Esophagus (tissue), 2 donors: ENCODE data around the gene LRPAP1. TPM values are rescaled to one million over a fixed set of nuclear protein-coding genes. Genes with fewer than 3 reads are reported as not detected.
"Not testable (repeated sequence)": the region's sequence is repeated elsewhere in the genome, so short reads cannot be mapped to it uniquely, and the experiment has no call there.

Experiments
- H3K27ac ChIP-seq, 2 donors: one replicate each; pipeline ENCODE4 v1.5.1; 2013; ENCODE audit warnings: low read depth in 2 of 2, mild to moderate bottlenecking in 2 of 2, inconsistent platforms in 1 of 2, low read length in 1 of 2, moderate library complexity in 1 of 2
- H3K27me3 ChIP-seq, 2 donors: one replicate each; pipeline ENCODE4 v1.6.1; 2013; ENCODE audit warnings: low read length in 2 of 2, control low read depth in 1 of 2, mild to moderate bottlenecking in 1 of 2; ENCODE audit not compliant: insufficient read depth in 2 of 2, control insufficient read depth in 1 of 2
- H3K36me3 ChIP-seq, 2 donors: one replicate each; pipeline ENCODE4 v1.6.1; 2013; ENCODE audit warnings: low read length in 1 of 2; ENCODE audit not compliant: control insufficient read depth in 2 of 2, insufficient read depth in 2 of 2
- H3K4me1 ChIP-seq, 2 donors: one replicate each; pipeline ENCODE4 v1.6.1; 2013; ENCODE audit warnings: low read length in 1 of 2; ENCODE audit not compliant: control insufficient read depth in 2 of 2, insufficient read depth in 2 of 2
- H3K4me3 ChIP-seq, 2 donors: one replicate each; pipeline ENCODE4 v1.5.1; 2013; ENCODE audit warnings: low read length in 2 of 2, mild to moderate bottlenecking in 2 of 2, low read depth in 1 of 2, moderate library complexity in 1 of 2
- H3K9me3 ChIP-seq, 2 donors: one replicate each; pipeline ENCODE4 v1.6.1; 2013; ENCODE audit warnings: mild to moderate bottlenecking in 2 of 2, low read depth in 1 of 2, low read length in 1 of 2, moderate library complexity in 1 of 2; ENCODE audit not compliant: control insufficient read depth in 2 of 2, insufficient read depth in 1 of 2
- WGBS, 2 donors: extraction: QIAGEN DNeasy Blood & Tissue Kit; methylation state at CpG; one replicate each; pipeline ENCODE4 v1.1.7; 2013; 5-methylcytosine and 5-hydroxymethylcytosine counted together
- polyA plus RNA-seq, 2 donors: library from polyadenylated mRNA; stranded (reverse); fragments of 200-250 nt; gene quantifications; one replicate each; pipeline ENCODE4 v1.2.3, GENCODE V29; 2013
- donor health status: healthy with polysubstance abuse.
- donor health status: Bipolar disorder and iron deficiency.

Gene LRPAP1
- polyA plus RNA-seq, 2 donors: 18.0 to 87.0 TPM

DNA sequence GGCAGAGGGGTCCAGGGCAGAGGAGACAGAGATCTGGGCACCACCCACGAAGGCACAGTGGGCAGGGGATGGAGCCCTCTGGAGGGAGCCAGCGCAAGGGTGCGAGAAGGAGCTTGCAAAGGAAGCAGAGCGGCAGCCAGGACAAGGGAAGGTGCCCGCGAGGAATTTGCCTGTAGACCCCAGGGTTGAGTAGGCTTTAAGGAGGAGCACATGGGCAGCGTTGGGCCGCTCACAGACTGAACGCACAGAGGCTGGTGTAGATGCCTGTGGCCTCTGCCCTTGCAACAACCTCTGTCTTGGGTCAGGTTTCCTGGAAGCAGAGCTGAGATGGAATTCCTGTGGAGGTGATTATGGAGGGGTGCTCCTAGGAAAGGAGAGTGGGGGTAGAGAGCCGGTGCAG lies 3.6 kb upstream of the LRPAP1 start:
- H3K4me3 ChIP-seq, H3K9me3 ChIP-seq, H3K27ac ChIP-seq, H3K4me1 ChIP-seq, H3K36me3 ChIP-seq, H3K27me3 ChIP-seq: not testable (repeated sequence)
- 87 to 90% methylated on average over 9 to 10 of the region's 10 CpGs for WGBS, 2 donors

DNA sequence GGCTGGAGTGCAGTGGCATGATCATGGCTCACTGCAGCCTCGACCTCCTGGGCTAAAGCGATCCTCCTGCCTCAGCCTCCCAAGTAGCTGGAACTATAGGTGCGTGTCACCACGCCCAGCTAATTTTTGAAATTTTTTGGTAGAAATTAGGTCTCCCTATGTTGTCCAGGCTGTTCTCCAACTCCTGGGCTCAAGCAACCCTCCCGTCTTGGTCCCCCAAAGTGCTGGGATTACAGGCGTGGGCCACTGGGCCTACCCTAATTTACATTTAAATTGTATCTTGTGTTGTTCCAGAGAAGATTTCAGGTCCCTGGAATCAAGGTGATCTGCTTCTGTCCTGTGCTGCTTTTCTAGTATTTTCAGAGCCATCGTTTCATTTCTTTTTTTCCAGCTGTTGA lies 1.2 kb upstream of the LRPAP1 start:
- no peaks in the 10 kb centered on the region for H3K9me3 ChIP-seq
- no peak overlapping the region for H3K27ac ChIP-seq
- H3K27me3 ChIP-seq: no peaks in the 10 kb centered on the region
- H3K4me1 ChIP-seq: peaks cover 8 to 10% of the 10 kb centered on the region in 2 donors
- WGBS, 2 donors: 96 to 98% methylated on average over 7 of the region's 7 CpGs
- peaks cover 0 to 7% of the 10 kb centered on the region in 2 donors for H3K36me3 ChIP-seq
- no peak overlapping the region for H3K4me3 ChIP-seq

DNA sequence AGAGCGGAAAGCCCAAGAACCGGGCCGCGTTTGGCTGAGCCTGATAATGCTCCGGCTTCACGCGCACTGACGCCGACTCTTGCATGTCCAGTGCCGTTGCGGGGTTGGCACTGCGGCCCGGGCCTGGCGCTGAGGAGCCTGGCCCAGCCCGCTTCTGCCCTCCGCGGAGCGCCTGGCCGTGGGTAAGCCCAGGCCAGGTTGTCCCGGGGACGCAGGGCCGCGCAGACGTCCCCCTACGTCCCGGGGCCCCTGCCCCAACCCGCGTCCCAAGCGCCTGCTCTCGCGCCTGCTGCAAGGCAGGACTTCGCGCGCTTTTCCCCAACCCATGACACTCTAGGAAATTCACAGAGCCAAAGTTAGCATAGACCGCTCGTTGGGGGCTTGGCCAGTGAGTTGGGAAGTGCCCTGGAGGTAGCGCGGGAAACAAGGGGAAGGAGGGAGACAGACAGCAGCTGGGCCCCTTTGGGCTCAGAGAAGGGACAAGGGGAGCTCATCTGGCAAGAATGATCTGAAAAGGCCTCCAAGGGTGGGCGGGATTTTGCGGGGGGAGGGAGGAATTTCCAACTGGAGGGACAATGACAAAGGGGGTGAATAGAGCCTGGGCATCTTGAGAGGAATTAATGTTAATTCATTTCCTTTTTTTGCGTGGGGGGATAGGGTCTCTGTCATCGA lies 665 bp upstream of the LRPAP1 start:
- no peaks in the 10 kb centered on the region for H3K9me3 ChIP-seq
- H3K36me3 ChIP-seq: peaks cover 0 to 11% of the 10 kb centered on the region in 2 donors
- no peaks in the 10 kb centered on the region for H3K27me3 ChIP-seq
- no peak overlapping the region for H3K27ac ChIP-seq
- 17 to 19% methylated on average over 38 to 42 of the region's 42 CpGs for WGBS, 2 donors
- H3K4me1 ChIP-seq: peaks cover 8 to 10% of the 10 kb centered on the region in 2 donors
- peak overlapping the region; percentile 51 to 60 for H3K4me3 ChIP-seq

DNA sequence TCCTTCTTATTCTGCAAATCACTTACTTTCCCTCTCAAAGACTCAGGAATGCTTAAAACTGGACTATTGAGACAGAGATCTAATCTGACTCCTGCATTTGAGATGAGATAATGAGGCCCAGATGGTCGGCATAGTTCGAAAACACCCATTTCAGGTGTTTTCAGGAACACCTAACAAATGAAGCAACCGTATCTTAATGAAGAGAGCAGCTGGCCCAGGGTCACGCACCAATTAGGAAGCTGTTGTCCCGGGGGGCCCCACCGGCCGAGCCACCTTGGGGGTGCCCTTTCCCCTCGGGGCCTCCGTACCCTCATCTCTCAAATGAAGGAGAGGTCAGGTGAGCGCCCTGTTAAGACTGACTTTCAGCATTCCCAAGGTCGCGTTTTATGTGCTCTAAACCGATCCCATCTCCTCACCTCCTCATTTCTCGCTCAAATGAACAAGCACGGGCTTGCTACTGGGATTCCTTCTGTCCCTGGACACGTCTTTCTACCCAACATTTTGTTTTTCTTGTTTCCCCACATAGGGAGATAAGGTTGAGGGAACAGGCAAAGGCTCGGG lies 824 bp downstream of the LRPAP1 start:
- Histone ChIP-seq H3K27me3 (no peaks in the 10 kb centered on the region), H3K4me1 (peaks cover 10% of the 10 kb centered on the region in 2 donors), H3K4me3 (peak overlapping the region; percentile 60 to 93), H3K27ac (no peak overlapping the region), H3K36me3 (peaks cover 0 to 20% of the 10 kb centered on the region in 2 donors), H3K9me3 (no peaks in the 10 kb centered on the region)
- 14% methylated on average over 17 of the region's 17 CpGs for WGBS, 2 donors

DNA sequence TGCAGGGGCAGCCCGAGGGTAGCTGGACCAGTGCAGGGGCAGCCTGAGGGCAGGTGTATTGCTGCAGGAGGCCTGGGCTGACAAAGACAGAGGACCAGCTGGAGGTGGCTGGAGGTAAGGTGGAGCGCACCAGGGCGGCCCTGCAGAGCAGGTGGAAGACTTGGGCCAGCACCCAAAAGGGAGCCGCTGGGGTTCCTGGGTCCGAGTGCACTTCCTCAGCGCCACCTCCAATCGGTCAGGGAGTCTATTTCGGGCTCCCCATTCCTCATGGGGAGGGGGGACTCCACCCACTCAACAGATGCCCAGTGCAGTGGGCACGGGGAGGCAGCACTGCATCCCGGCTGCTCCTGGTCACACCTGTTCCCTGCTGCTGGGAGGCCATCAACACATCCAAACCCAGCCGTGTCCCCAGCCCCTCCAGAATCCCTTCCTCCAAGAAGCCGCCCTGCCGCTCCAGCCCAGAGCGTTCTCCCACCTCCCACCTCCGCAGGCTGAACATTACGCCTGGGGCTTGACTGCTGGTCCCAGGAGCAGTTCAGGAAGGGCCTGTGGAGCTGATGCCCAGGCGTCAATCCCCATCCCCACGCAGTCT lies 1.5 kb downstream of the LRPAP1 start:
- Histone ChIP-seq H3K4me1 (peaks cover 10 to 11% of the 10 kb centered on the region in 2 donors), H3K27ac (no peak overlapping the region), H3K4me3 (peak overlapping the region in 1 of 2 donors; percentile 60), H3K27me3 (no peaks in the 10 kb centered on the region), H3K36me3 (peaks cover 0 to 25% of the 10 kb centered on the region in 2 donors), H3K9me3 (no peaks in the 10 kb centered on the region)
- WGBS, 2 donors: 72 to 75% methylated on average over 18 of the region's 18 CpGs

DNA sequence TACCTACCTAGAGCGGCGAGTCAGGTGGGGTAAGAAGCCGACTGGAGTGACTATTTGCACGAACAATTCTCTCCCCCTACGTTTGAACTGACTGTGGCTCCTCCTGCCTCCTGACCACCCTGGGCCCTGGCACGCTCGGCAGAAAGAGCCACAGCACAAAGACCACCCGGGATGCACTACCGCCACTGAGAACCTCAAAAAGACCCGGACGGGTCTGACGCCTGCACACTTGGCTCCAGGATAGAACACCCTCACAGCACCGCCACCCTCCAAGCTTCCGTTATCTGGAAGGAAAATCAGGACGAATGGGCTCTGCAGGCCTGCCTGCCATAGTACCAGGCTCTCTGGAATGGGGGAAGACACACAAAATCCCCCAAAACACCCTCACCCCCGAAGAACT lies 2.2 kb downstream of the LRPAP1 start:
- H3K4me3 ChIP-seq: no peak overlapping the region

DNA sequence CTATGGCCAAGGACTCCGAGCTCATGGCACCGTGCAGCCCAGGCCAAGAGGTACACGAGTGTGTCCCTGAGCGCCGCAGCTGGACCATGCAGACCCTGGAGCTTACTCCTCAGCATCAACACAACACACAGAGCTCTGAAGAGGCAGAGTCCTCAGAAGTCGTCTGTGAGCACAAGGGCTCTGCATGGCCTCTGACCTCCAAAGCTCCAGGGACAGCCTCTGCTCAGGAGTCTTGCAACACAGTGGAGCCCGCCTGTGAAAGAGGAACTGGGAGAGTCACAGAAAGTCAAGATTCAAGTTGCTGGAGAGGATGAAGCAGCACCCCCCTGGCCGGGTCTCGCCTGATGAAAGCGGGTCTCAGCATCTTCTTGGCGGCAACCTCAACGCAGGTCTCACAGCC lies 2.9 kb downstream of the LRPAP1 start:
- H3K36me3 ChIP-seq: peaks cover 5 to 33% of the 10 kb centered on the region in 2 donors
- no peaks in the 10 kb centered on the region for H3K9me3 ChIP-seq
- no peak overlapping the region for H3K4me3 ChIP-seq
- H3K4me1 ChIP-seq: peaks cover 10 to 11% of the 10 kb centered on the region in 2 donors
- H3K27ac ChIP-seq: no peak overlapping the region
- no peaks in the 10 kb centered on the region for H3K27me3 ChIP-seq
- WGBS, 2 donors: 83 to 90% methylated on average over 12 of the region's 12 CpGs

More for the DNA sequence above, 2.2 kb downstream of the LRPAP1 start:
- Histone ChIP-seq H3K9me3 (no peaks in the 10 kb centered on the region), H3K27me3 (no peaks in the 10 kb centered on the region), H3K36me3 (peaks cover 0 to 26% of the 10 kb centered on the region in 2 donors), H3K4me1 (peaks cover 10 to 11% of the 10 kb centered on the region in 2 donors), H3K27ac (no peak overlapping the region)
- 90% methylated on average over 16 of the region's 16 CpGs for WGBS, 2 donors

DNA sequence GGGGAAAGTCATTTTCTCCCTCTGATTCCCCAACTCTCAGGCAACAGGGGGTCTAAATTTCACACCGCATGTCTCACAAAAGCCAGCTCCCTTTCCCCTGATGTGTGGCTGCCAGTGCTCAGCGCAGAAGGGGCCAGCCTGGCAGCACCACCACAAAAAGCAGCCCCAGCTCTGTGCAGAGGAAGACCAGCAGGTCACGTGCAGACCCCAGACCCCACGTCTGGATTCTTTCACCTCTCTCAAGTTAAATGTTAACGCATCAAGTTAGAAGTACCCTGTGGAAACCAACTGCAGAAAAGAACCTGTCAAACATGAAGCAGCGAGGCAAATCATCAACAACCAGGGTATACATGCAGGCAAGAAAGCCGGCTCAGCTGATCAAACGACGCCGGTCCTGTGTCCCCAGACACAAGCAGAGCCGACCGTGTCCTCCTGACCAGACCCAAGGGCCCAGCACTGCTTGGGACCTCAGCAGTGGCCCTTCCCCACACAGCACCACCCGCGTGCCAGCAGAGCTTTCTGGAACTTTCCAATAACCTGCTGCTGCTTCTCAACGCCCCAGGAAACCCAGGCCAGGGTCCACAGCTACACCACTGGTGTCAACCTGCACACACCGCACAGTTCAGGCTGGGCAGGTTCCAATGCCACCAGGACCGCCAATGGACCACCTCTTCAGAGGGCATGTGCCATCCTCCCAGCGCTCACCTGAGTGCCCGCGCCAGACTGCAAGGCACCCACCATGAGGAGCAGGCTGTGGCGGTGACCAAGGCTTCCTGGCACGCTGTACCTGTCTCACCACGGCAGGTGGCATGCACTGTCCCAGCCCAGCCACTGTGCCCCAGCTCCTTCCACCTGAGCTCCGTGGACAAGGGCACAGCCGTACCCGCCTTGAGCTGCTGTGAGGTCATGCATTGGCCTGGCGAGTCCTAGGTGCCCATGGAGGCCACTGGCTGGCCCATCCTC lies 4.0 kb downstream of the LRPAP1 start:
- Histone ChIP-seq H3K9me3 (no peaks in the 10 kb centered on the region), H3K36me3 (peaks cover 8 to 43% of the 10 kb centered on the region in 2 donors)

More for the DNA sequence above, 4.0 kb downstream of the LRPAP1 start:
- peaks cover 10 to 11% of the 10 kb centered on the region in 2 donors for H3K4me1 ChIP-seq
- no peak overlapping the region for H3K4me3 ChIP-seq
- no peak overlapping the region for H3K27ac ChIP-seq
- no peaks in the 10 kb centered on the region for H3K27me3 ChIP-seq
- 91 to 92% methylated on average over 25 to 27 of the region's 27 CpGs for WGBS, 2 donors
